PC-3 (cell line): Measurements from ENCODE around the gene CAMK1D. TPM values are rescaled to one million over a fixed set of nuclear protein-coding genes. Genes with fewer than 3 reads are reported as not detected.

Experiments
- ATAC-seq: fragments of 200-7000 bp; cut with Tn5 transposase; 2 replicates; pipeline ENCODE4 v1.9.1; 2020; ENCODE audit warnings: mild to moderate bottlenecking, moderate library complexity
- BruUV-seq: library from RNA; stranded (reverse); fragments of 400-500 nt; replicated peaks from 2 replicates; lab custom pipeline; 2021; lab: Mats Ljungman, UMichigan
- CTCF ChIA-PET: fragments of 300-600 bp; sonication (Branson Sonifier 250); formaldehyde crosslinking; loops from one replicate; lab custom pipeline; 2022; ENCODE audit warnings: antibody characterized with exemption; lab: Charles Lee
- POLR2A ChIA-PET: fragments of 300-600 bp; sonication (Branson Sonifier 250); formaldehyde crosslinking; loops from one replicate; lab custom pipeline; 2022; ENCODE audit warnings: antibody characterized with exemption; ENCODE audit not compliant: unreplicated experiment; lab: Charles Lee
- DNase-seq: peaks from one replicate; pipeline ENCODE4 v3.0.0-alpha.2; 2015
- H2AFZ ChIP-seq: fragments of 300-600 bp; sonication (generic); 2 replicates; pipeline ENCODE4 v1.6.0; 2016; ENCODE audit warnings: antibody characterized with exemption, low read length
- H3F3A ChIP-seq: fragments of 300-600 bp; sonication (generic); one replicate; pipeline ENCODE4 v1.6.0; 2017; ENCODE audit warnings: antibody characterized with exemption, low read length, control low read depth, mild to moderate bottlenecking; ENCODE audit not compliant: unreplicated experiment
- H3K27ac ChIP-seq: fragments of 300-600 bp; sonication (generic); 2 replicates; pipeline ENCODE4 v1.5.1; 2016; ENCODE audit warnings: mild to moderate bottlenecking, low read length
- H3K27me3 ChIP-seq: fragments of 300-600 bp; sonication (generic); 2 replicates; pipeline ENCODE4 v1.6.1; 2016; ENCODE audit warnings: low read length, mixed read lengths
- H3K36me3 ChIP-seq: fragments of 300-600 bp; sonication (generic); 2 replicates; pipeline ENCODE4 v1.6.1; 2016; ENCODE audit warnings: low read depth, mixed run types, low read length, mixed read lengths
- H3K4me1 ChIP-seq: fragments of 300-600 bp; sonication (generic); 2 replicates; pipeline ENCODE4 v1.5.1; 2016; ENCODE audit warnings: low read length; ENCODE audit not compliant: insufficient read depth
- H3K4me2 ChIP-seq: fragments of 300-600 bp; sonication (generic); 2 replicates; pipeline ENCODE4 v1.6.0; 2016; ENCODE audit warnings: low read length
- H3K4me3 ChIP-seq: fragments of 300-600 bp; sonication (generic); 2 replicates; pipeline ENCODE4 v1.5.1; 2016; ENCODE audit warnings: mild to moderate bottlenecking, low read length, mixed read lengths
- H3K79me2 ChIP-seq: fragments of 300-600 bp; sonication (generic); 2 replicates; pipeline ENCODE4 v1.6.1; 2017; ENCODE audit warnings: low read length, mixed read lengths
- H3K9ac ChIP-seq: fragments of 300-600 bp; sonication (generic); 2 replicates; pipeline ENCODE4 v1.6.0; 2016; ENCODE audit warnings: mild to moderate bottlenecking, low read length
- H3K9me2 ChIP-seq: fragments of 300-600 bp; sonication (generic); replicated peaks from 2 replicates; pipeline ENCODE4 v1.6.1; 2016; ENCODE audit warnings: mixed run types, low read length, mixed read lengths
- H3K9me3 ChIP-seq: fragments of 300-600 bp; sonication (generic); 2 replicates; pipeline ENCODE4 v1.6.1; 2016; ENCODE audit warnings: low read length, mixed read lengths
- H4K20me1 ChIP-seq: fragments of 300-600 bp; sonication (generic); 2 replicates; pipeline ENCODE4 v1.6.1; 2016; ENCODE audit warnings: low read length, mixed read lengths
- EZH2 ChIP-seq: fragments of 300-600 bp; sonication (generic); IDR thresholded peaks from one replicate; pipeline ENCODE4 v1.6.1; 2017; ENCODE audit warnings: antibody characterized with exemption, mild to moderate bottlenecking, low read length; ENCODE audit not compliant: unreplicated experiment
- EZH2phosphoT487 ChIP-seq: fragments of 300-600 bp; sonication (generic); IDR thresholded peaks from 2 replicates; pipeline ENCODE4 v1.6.1; 2018; ENCODE audit warnings: mild to moderate bottlenecking, antibody characterized with exemption, low read length, borderline replicate concordance
- intact Hi-C: fragments of 100-400 bp; cut with micrococcal nuclease; formaldehyde crosslinking; loops from 2 replicates; pipeline ENCODE4 v1.9.0; 2023
- total RNA-seq: library from RNA; depleted of rRNA; stranded (reverse); fragments of >200 nt; gene quantifications from 2 replicates; pipeline ENCODE4 v1.2.3, GENCODE V29; 2014
- TF ChIP-seq, protein P1 (sequence below): fragments of 300-600 bp; sonication (generic); conservative IDR thresholded peaks from 2 replicates; pipeline ENCODE4 v1.5.1; 2017; ENCODE audit warnings: antibody characterized with exemption, low read depth, mild to moderate bottlenecking, low read length

Gene CAMK1D
- total RNA-seq, 1 experiment from 2014 or later = 1.3 TPM

DNA sequence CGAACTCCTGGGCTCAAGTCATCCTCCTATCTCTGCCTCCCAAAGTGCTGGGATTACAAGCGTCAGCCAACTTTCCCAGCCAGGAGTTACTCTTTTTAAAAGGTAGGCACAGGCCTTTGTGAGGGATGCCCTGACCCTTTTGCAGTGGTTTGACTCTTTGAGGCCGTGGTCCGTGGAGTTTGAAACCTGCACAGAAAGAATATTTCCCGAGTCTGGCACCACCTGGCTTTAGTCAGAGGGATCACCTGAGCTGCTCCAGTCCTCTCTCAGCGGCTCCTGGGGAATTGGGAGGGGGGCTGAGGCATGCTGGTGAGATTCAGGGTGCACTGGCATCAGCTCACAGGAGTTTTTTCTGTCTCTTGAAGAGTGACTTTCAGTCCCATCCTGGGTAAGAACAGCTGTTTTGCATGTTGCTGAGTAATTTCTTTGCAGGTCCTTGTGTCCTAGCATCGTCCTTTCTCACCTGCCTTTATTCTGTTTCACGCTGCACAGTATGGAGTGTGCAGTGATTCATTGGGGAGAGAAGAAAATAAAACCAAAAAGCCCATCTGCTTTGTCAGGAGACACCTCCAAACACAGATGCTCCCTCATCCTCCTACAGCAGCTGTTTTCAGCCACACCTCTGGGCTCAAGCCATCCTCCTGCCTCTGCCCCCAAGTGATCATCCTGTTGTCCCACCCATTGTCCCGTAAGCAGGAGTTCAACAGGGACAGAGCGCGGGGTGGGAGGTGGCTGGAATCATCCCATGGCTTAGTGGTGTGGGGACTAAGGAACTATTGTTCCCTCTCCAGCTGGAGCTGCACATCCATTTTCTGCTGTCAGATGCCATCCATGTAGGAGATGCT is 284.7 kb downstream of the CAMK1D start:
- DNase-seq = no peak
- no peak for ATAC-seq
- H4K20me1 ChIP-seq = no peaks in the 10 kb centered on the region
- no peak overlapping the region for H2AFZ ChIP-seq
- POLR2A ChIA-PET = interaction anchor here (0.6 kb wide), 1 partner anchor 438 kb away, joined by 3 read pairs; the partner anchor contains the start of gene NUDT5
- no peaks in the 10 kb centered on the region for H3K9me2 ChIP-seq
- H3K4me2 ChIP-seq = no peak overlapping the region
- H3K27ac ChIP-seq = peak overlapping the region; percentile 83; the same call in 1 of the 2 replicates
- CTCF ChIA-PET = no interaction called here
- no peaks in the 10 kb centered on the region for H3K9me3 ChIP-seq
- no peak overlapping the region for H3K4me3 ChIP-seq
- peaks cover 32% of the 10 kb centered on the region for H3K4me1 ChIP-seq
- TF ChIP-seq, protein P1, sequence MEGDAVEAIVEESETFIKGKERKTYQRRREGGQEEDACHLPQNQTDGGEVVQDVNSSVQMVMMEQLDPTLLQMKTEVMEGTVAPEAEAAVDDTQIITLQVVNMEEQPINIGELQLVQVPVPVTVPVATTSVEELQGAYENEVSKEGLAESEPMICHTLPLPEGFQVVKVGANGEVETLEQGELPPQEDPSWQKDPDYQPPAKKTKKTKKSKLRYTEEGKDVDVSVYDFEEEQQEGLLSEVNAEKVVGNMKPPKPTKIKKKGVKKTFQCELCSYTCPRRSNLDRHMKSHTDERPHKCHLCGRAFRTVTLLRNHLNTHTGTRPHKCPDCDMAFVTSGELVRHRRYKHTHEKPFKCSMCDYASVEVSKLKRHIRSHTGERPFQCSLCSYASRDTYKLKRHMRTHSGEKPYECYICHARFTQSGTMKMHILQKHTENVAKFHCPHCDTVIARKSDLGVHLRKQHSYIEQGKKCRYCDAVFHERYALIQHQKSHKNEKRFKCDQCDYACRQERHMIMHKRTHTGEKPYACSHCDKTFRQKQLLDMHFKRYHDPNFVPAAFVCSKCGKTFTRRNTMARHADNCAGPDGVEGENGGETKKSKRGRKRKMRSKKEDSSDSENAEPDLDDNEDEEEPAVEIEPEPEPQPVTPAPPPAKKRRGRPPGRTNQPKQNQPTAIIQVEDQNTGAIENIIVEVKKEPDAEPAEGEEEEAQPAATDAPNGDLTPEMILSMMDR = no peak
- TF ChIP-seq EZH2phosphoT487 (no peak), EZH2 (no peak)
- H3K79me2 ChIP-seq = no peaks in the 10 kb centered on the region
- H3K9ac ChIP-seq = no peak overlapping the region
- no peaks in the 10 kb centered on the region for H3K27me3 ChIP-seq
- no peaks in the 10 kb centered on the region for H3F3A ChIP-seq
- intact Hi-C loops = no loop called here
- H3K36me3 ChIP-seq = no peaks in the 10 kb centered on the region
- no TSS peak for BruUV-seq

DNA sequence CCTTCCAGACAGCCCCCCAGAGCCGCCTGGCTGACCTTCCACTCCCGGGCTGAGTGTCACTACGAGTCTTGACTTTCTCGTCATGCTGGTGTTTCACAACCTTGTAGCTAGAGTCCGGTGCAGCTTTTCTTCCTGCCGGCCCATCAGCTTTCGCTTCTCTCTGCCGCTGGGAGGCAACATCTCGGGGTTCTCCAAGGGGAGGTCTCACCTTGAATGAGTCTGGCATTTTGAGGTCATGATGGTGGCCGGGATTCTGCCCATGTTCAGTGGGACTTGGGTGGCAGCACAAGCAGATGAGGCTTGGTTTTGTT is 285.2 kb downstream of the CAMK1D start:
- DNase-seq (no peak), ATAC-seq (no peak)
- ChIA-PET POLR2A (interaction anchor here (0.6 kb wide), 1 partner anchor 439 kb away, joined by 3 read pairs; the partner anchor contains the start of gene NUDT5), CTCF (no interaction called here)
- H2AFZ ChIP-seq = no peak overlapping the region
- no TSS peak for BruUV-seq
- no peaks in the 10 kb centered on the region for H3F3A ChIP-seq
- H3K9me3 ChIP-seq = no peaks in the 10 kb centered on the region
- H3K4me2 ChIP-seq = 0 out of 2 replicates have a peak overlapping the region, but pooled peaks have one; percentile 19
- no peaks in the 10 kb centered on the region for H3K9me2 ChIP-seq
- TF ChIP-seq EZH2phosphoT487 (no peak), EZH2 (no peak)
- TF ChIP-seq, protein P1 = no peak
- peak overlapping the region; percentile 63 for H3K9ac ChIP-seq
- intact Hi-C loops = no loop called here
- H3K27ac ChIP-seq = peak overlapping the region; percentile 83
- no peaks in the 10 kb centered on the region for H4K20me1 ChIP-seq
- no peaks in the 10 kb centered on the region for H3K36me3 ChIP-seq
- no peaks in the 10 kb centered on the region for H3K27me3 ChIP-seq
- H3K4me1 ChIP-seq = peaks cover 26% of the 10 kb centered on the region
- no peaks in the 10 kb centered on the region for H3K79me2 ChIP-seq
- H3K4me3 ChIP-seq = no peak overlapping the region

DNA sequence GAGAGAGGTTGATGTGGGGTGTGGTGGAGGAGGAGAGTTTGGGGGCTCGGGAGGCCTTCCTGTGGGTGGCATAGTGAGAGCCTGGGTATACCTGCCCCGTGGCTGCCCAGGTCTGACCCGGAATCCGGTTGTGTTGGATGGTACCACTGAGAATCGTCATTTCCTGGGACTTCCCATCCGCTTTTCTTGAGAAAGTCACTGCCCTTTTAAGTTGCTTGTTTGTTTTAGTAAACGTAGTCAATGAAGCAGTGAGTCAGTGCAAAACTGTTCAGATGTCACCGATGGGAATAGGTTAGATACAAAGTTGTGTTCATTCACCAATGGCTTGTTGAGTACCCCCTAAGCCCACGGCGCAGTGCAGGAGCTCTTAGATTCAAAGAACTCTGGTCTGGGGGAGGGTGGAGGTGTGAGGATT is 285.8 kb downstream of the CAMK1D start:
- peak; percentile 67 for ATAC-seq
- Histone ChIP-seq H3K36me3 (no peaks in the 10 kb centered on the region), H3K4me3 (no peak overlapping the region), H3K4me1 (peaks cover 23% of the 10 kb centered on the region), H2AFZ (no peak overlapping the region), H3F3A (no peaks in the 10 kb centered on the region), H3K9me2 (no peaks in the 10 kb centered on the region), H3K9me3 (no peaks in the 10 kb centered on the region), H3K27me3 (no peaks in the 10 kb centered on the region), H3K27ac (peak overlapping the region; percentile 83), H3K4me2 (peak overlapping the region; percentile 20; the same call in 1 of the 2 replicates), H4K20me1 (no peaks in the 10 kb centered on the region), H3K9ac (peak overlapping the region; percentile 63), H3K79me2 (no peaks in the 10 kb centered on the region)
- ChIA-PET CTCF (no interaction called here), POLR2A (no interaction called here)
- BruUV-seq = no TSS peak
- DNase-seq = peak; percentile 62
- TF ChIP-seq EZH2phosphoT487 = no peak
- intact Hi-C loops = no loop called here
